ENCODE results near the gene RNU6-1. TPM values are rescaled to one million over a fixed set of nuclear protein-coding genes. Genes with fewer than 3 reads are reported as not detected.

The RNU6-1 gene
- total and polyA plus RNA-seq, 5 donors from 2014 or later: not detected

- Histone ChIP-seq H3K36me3 (ENCODE audit: control insufficient read depth, insufficient read depth, low read length) (no peaks in the 10 kb centered on the region), H3K27ac (ENCODE audit: insufficient read depth, low read length, poor library complexity, severe bottlenecking) (no peak overlapping the region), H3K27me3 (ENCODE audit: control insufficient read depth, insufficient read depth, low read length) (peaks cover 33% of the 10 kb centered on the region), H3K4me3 (ENCODE audit: low read depth, low read length) (no peak overlapping the region), H3K9me3 (ENCODE audit: control insufficient read depth in 2 of 2, low read length in 2 of 2) (no peaks in the 10 kb centered on the region), H3K4me1 (ENCODE audit: control insufficient read depth, insufficient read depth, low read length, poor library complexity, severe bottlenecking) (peaks cover 69% of the 10 kb centered on the region)
- Mint-ChIP-seq H3K27ac (no peak overlapping the region), H3K36me3 (no peaks in the 10 kb centered on the region), H3K9me3 (peaks cover 0 to 7% (median 0%) of the 10 kb centered on the region in 7 donors), H3K4me1 (peaks cover 6 to 54% (median 24%) of the 10 kb centered on the region in 4 donors), H3K4me3 (peak overlapping the region in 1 of 4 donors; percentile 98), H3K27me3 (peaks cover 84% of the 10 kb centered on the region)
- no peak for DNase-seq
- ATAC-seq (ENCODE audit: low read depth in 2 of 2): no peak
These were observed 7.8 kb downstream of the RNU6-1 start for GRCh38 chr15:67832031-67832551.

- Mint-ChIP-seq H3K4me1 (peaks cover 6 to 53% (median 23%) of the 10 kb centered on the region in 4 donors), H3K36me3 (no peaks in the 10 kb centered on the region), H3K27me3 (peaks cover 79% of the 10 kb centered on the region), H3K27ac (no peak overlapping the region), H3K9me3 (peaks cover 0 to 7% (median 0%) of the 10 kb centered on the region in 7 donors), H3K4me3 (peak overlapping the region in 2 of 4 donors; percentile 38 to 98)
- no peak for ATAC-seq (ENCODE audit: low read depth in 2 of 2)
- no peak overlapping the region for H3K27ac ChIP-seq (ENCODE audit: insufficient read depth, low read length, poor library complexity, severe bottlenecking)
- no peaks in the 10 kb centered on the region for H3K9me3 ChIP-seq (ENCODE audit: control insufficient read depth in 2 of 2, low read length in 2 of 2)
- peaks cover 75% of the 10 kb centered on the region for H3K4me1 ChIP-seq (ENCODE audit: control insufficient read depth, insufficient read depth, low read length, poor library complexity, severe bottlenecking)
- no peak overlapping the region for H3K4me3 ChIP-seq (ENCODE audit: low read depth, low read length)
- no peak for DNase-seq
- no peaks in the 10 kb centered on the region for H3K36me3 ChIP-seq (ENCODE audit: control insufficient read depth, insufficient read depth, low read length)
- peaks cover 33% of the 10 kb centered on the region for H3K27me3 ChIP-seq (ENCODE audit: control insufficient read depth, insufficient read depth, low read length)
These were observed 8.5 kb downstream of the RNU6-1 start for GRCh38 chr15:67831363-67831762.

GRCh38 chr15:67829647-67830504 is 10.0 kb downstream of the RNU6-1 start:
- peaks cover 32% of the 10 kb centered on the region for H3K27me3 ChIP-seq (ENCODE audit: control insufficient read depth, insufficient read depth, low read length)
- ATAC-seq (ENCODE audit: low read depth in 2 of 2) (no peak), DNase-seq (peak in 1 of 3 donors; percentile 8)
- H3K4me1 Mint-ChIP-seq: peaks cover 6 to 51% (median 20%) of the 10 kb centered on the region in 4 donors
- no peak overlapping the region for H3K27ac ChIP-seq (ENCODE audit: insufficient read depth, low read length, poor library complexity, severe bottlenecking)
- peak overlapping the region; percentile 27 to 98 (median 69) for H3K4me3 Mint-ChIP-seq
- H3K4me3 ChIP-seq (ENCODE audit: low read depth, low read length): no peak overlapping the region
- peaks cover 79% of the 10 kb centered on the region for H3K27me3 Mint-ChIP-seq
- H3K36me3 ChIP-seq (ENCODE audit: control insufficient read depth, insufficient read depth, low read length): no peaks in the 10 kb centered on the region
- H3K4me1 ChIP-seq (ENCODE audit: control insufficient read depth, insufficient read depth, low read length, poor library complexity, severe bottlenecking): peaks cover 71% of the 10 kb centered on the region
- no peak overlapping the region for H3K27ac Mint-ChIP-seq
- no peaks in the 10 kb centered on the region for H3K36me3 Mint-ChIP-seq
- peaks cover 0 to 7% (median 0%) of the 10 kb centered on the region in 7 donors for H3K9me3 Mint-ChIP-seq
- no peaks in the 10 kb centered on the region for H3K9me3 ChIP-seq (ENCODE audit: control insufficient read depth in 2 of 2, low read length in 2 of 2)

GRCh38 chr15:67828969-67829646 is 10.7 kb downstream of the RNU6-1 start:
- DNase-seq: peak in 1 of 3 donors; percentile 9

GRCh38 chr15:67828278-67828968 is 11.4 kb downstream of the RNU6-1 start:
- H3K27ac Mint-ChIP-seq: peak overlapping the region in 1 of 3 donors; percentile 92
- H3K4me3 ChIP-seq (ENCODE audit: low read depth, low read length): no peak overlapping the region

More at GRCh38 chr15:67828969-67829646, 10.7 kb downstream of the RNU6-1 start:
- Mint-ChIP-seq H3K27ac (peak overlapping the region in 1 of 3 donors; percentile 71), H3K4me3 (peak overlapping the region; percentile 32 to 77 (median 66)), H3K36me3 (no peaks in the 10 kb centered on the region), H3K27me3 (peaks cover 79% of the 10 kb centered on the region), H3K4me1 (peaks cover 3 to 52% (median 21%) of the 10 kb centered on the region in 4 donors), H3K9me3 (peaks cover 0 to 7% (median 0%) of the 10 kb centered on the region in 7 donors)
- Histone ChIP-seq H3K27me3 (ENCODE audit: control insufficient read depth, insufficient read depth, low read length) (peaks cover 33% of the 10 kb centered on the region), H3K4me3 (ENCODE audit: low read depth, low read length) (no peak overlapping the region), H3K27ac (ENCODE audit: insufficient read depth, low read length, poor library complexity, severe bottlenecking) (no peak overlapping the region), H3K9me3 (ENCODE audit: control insufficient read depth in 2 of 2, low read length in 2 of 2) (no peaks in the 10 kb centered on the region), H3K4me1 (ENCODE audit: control insufficient read depth, insufficient read depth, low read length, poor library complexity, severe bottlenecking) (peaks cover 64% of the 10 kb centered on the region), H3K36me3 (ENCODE audit: control insufficient read depth, insufficient read depth, low read length) (no peaks in the 10 kb centered on the region)
- no peak for ATAC-seq (ENCODE audit: low read depth in 2 of 2)

GRCh38 chr15:67827562-67828277 is 12.1 kb downstream of the RNU6-1 start:
- ATAC-seq (ENCODE audit: low read depth in 2 of 2) (no peak), DNase-seq (peak in 1 of 3 donors; percentile 12)
- H3K36me3 ChIP-seq (ENCODE audit: control insufficient read depth, insufficient read depth, low read length): no peaks in the 10 kb centered on the region
- no peaks in the 10 kb centered on the region for H3K9me3 ChIP-seq (ENCODE audit: control insufficient read depth in 2 of 2, low read length in 2 of 2)
- no peak overlapping the region for H3K27ac ChIP-seq (ENCODE audit: insufficient read depth, low read length, poor library complexity, severe bottlenecking)
- peak overlapping the region in 2 of 4 donors; percentile 68 to 77 for H3K4me3 Mint-ChIP-seq
- peaks cover 0 to 48% (median 19%) of the 10 kb centered on the region in 4 donors for H3K4me1 Mint-ChIP-seq
- peaks cover 0 to 7% (median 0%) of the 10 kb centered on the region in 7 donors for H3K9me3 Mint-ChIP-seq
- H3K27me3 ChIP-seq (ENCODE audit: control insufficient read depth, insufficient read depth, low read length): peaks cover 27% of the 10 kb centered on the region
- H3K4me1 ChIP-seq (ENCODE audit: control insufficient read depth, insufficient read depth, low read length, poor library complexity, severe bottlenecking): peaks cover 62% of the 10 kb centered on the region
- no peaks in the 10 kb centered on the region for H3K36me3 Mint-ChIP-seq
- no peak overlapping the region for H3K27ac Mint-ChIP-seq
- H3K27me3 Mint-ChIP-seq: peaks cover 74% of the 10 kb centered on the region
- H3K4me3 ChIP-seq (ENCODE audit: low read depth, low read length): no peak overlapping the region

More at GRCh38 chr15:67828278-67828968, 11.4 kb downstream of the RNU6-1 start:
- no peaks in the 10 kb centered on the region for H3K9me3 ChIP-seq (ENCODE audit: control insufficient read depth in 2 of 2, low read length in 2 of 2)
- ATAC-seq (ENCODE audit: low read depth in 2 of 2) (no peak), DNase-seq (no peak)
- H3K4me1 ChIP-seq (ENCODE audit: control insufficient read depth, insufficient read depth, low read length, poor library complexity, severe bottlenecking): peaks cover 62% of the 10 kb centered on the region
- H3K27me3 ChIP-seq (ENCODE audit: control insufficient read depth, insufficient read depth, low read length): peaks cover 31% of the 10 kb centered on the region
- peaks cover 0 to 9% (median 0%) of the 10 kb centered on the region in 7 donors for H3K9me3 Mint-ChIP-seq
- H3K27ac ChIP-seq (ENCODE audit: insufficient read depth, low read length, poor library complexity, severe bottlenecking): no peak overlapping the region
- no peaks in the 10 kb centered on the region for H3K36me3 Mint-ChIP-seq
- H3K4me3 Mint-ChIP-seq: peak overlapping the region in 3 of 4 donors; percentile 41 to 77 (median 68)
- H3K27me3 Mint-ChIP-seq: peaks cover 79% of the 10 kb centered on the region
- H3K36me3 ChIP-seq (ENCODE audit: control insufficient read depth, insufficient read depth, low read length): no peaks in the 10 kb centered on the region
- peaks cover 0 to 52% (median 24%) of the 10 kb centered on the region in 4 donors for H3K4me1 Mint-ChIP-seq

Measured in CD4-positive, CD25-positive, alpha-beta regulatory T cell (primary cell).